Esophagus squamous epithelium (tissue), 5 donors: Measurements from ENCODE around the gene JPH2. TPM values are rescaled to one million over a fixed set of nuclear protein-coding genes. Genes with fewer than 3 reads are reported as not detected.

Source experiments
- DNase-seq: peaks from one replicate; lab custom pipeline; 2025; lab: John Stamatoyannopoulos, UW
- H3K27ac ChIP-seq, 4 donors: fragments of 200-600 bp; sonication (generic); one replicate each; pipeline ENCODE4 v1.5.1; 2016 to 2019; ENCODE audit warnings: mild to moderate bottlenecking in 1 of 4
- H3K27me3 ChIP-seq, 4 donors: fragments of 200-600 bp; sonication (generic); 1 replicate in 3 of 4; 2 replicates in 1 of 4; pipeline versions ENCODE4 v1.5.1 to v1.6.0; 2017 to 2021; ENCODE audit warnings: antibody characterized with exemption in 1 of 4
- H3K36me3 ChIP-seq, 3 donors: fragments of 200-600 bp; sonication (generic); one replicate each; pipeline ENCODE4 v1.5.1; 2016 to 2019
- H3K4me1 ChIP-seq, 3 donors: fragments of 200-600 bp; sonication (generic); one replicate each; pipeline ENCODE4 v1.5.1; 2017 to 2019
- H3K4me3 ChIP-seq, 4 donors: fragments of 200-600 bp; sonication (generic); 1 replicate in 3 of 4; 2 replicates in 1 of 4; pipeline ENCODE4 v1.5.1; 2016 to 2019; ENCODE audit warnings: mild to moderate bottlenecking in 2 of 4, moderate library complexity in 1 of 4
- H3K9me3 ChIP-seq, 3 donors: fragments of 200-600 bp; sonication (generic); one replicate each; pipeline ENCODE4 v1.5.1; 2016 to 2019
- CTCF ChIP-seq, 6 experiments: fragments of 450-650 bp in 4 of 6; fragments of 200-600 bp in 2 of 6; sonication (generic) in 2 of 6; IDR thresholded peaks; one replicate each; pipeline ENCODE4 v1.5.1; 2016 to 2019; ENCODE audit warnings: antibody characterized with exemption in 6 of 6, mild to moderate bottlenecking in 4 of 6, moderate library complexity in 4 of 6
- POLR2A ChIP-seq, 4 donors: fragments of 450-650 bp; IDR thresholded peaks; one replicate each; pipeline ENCODE4 v1.6.1; 2017; ENCODE audit warnings: antibody characterized with exemption in 4 of 4, mild to moderate bottlenecking in 4 of 4, moderate library complexity in 3 of 4
- WGBS, 2 donors: methylation state at CpG; one replicate each; pipeline ENCODE4 v1.1.5; 2018; 5-methylcytosine and 5-hydroxymethylcytosine counted together
- intact Hi-C: fragments of 100-400 bp; cut with DNase I; formaldehyde crosslinking; loops from one replicate; pipeline ENCODE4 v1.15.0; 2022
- total RNA-seq, 4 donors: library from RNA; depleted of rRNA; stranded (reverse); fragments of >200 nt; gene quantifications; one replicate each; pipeline ENCODE4 v1.1.0, GENCODE V29; 2016
- donor health status: DM: yes; HTN: yes; CAD: no.

JPH2 gene
- total RNA-seq, 4 donors from 2014 or later: 2.4 to 32.0 (median 6.8) TPM

DNA sequence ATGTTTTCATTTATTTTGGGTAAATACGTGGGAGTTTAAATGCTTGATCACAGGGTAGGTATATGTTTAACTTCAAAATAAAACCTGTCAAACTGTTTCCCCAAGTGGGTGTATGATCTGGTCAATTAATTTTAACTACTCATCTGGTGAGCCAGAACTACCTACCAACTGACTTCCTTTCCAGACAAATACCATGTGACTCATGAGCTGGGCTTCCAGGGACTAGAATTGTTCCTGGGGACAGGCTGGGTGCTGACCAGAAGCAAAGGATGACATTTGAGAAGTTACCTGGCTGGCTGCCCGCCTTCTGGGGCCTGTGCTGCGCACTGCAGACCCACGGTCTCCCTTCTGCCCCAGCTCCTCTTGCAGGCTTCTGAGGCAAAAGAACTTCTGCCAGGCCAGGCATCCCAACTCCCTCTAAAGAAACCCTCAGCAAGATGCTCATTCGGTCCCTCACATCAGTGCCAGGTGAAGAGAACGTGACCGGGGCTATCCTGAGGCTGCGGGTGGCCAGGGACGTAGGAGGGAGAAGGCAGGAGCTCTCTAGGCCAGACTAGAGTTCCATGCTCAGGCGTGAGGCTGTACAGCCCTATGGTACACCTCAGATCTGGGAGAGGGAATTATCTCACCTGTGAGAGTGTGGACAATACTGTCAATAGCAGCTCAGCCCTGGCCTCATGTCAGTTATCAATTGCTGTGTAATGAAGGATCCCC is 103.6 kb downstream of the JPH2 start:
- no peak for DNase-seq
- no peak for TF ChIP-seq POLR2A (IDR thresholded peaks at IDR 0.05)
- TF ChIP-seq CTCF (IDR thresholded peaks at IDR 0.05): no peak
- H3K27me3 ChIP-seq: no peaks in the 10 kb centered on the region
- no peak overlapping the region for H3K27ac ChIP-seq
- intact Hi-C loops: loop anchor here (5.0 to 10.0 kb wide), 3 partner anchors 336 to 629 kb away; partner anchors contain the start of gene SRSF6
- WGBS, 2 donors: 65 to 76% methylated on average over 5 of the region's 10 CpGs
- H3K4me3 ChIP-seq: no peak overlapping the region
- no peaks in the 10 kb centered on the region for H3K36me3 ChIP-seq
- H3K9me3 ChIP-seq: no peaks in the 10 kb centered on the region
- peaks cover 7 to 29% (median 15%) of the 10 kb centered on the region in 3 donors for H3K4me1 ChIP-seq

- no peak for DNase-seq
- intact Hi-C loops: loop anchor here (5.0 to 10.0 kb wide), 3 partner anchors 335 to 627 kb away; partner anchors contain the start of gene SRSF6
- WGBS, 2 donors: 60 to 70% methylated on average over 4 to 5 of the region's 5 CpGs
Observed at GRCh38 chr20:44081888-44082287, 105.1 kb downstream of the JPH2 start.

GRCh38 chr20:44081476-44081875 is 105.5 kb downstream of the JPH2 start:
- intact Hi-C loops: loop anchor here (5.0 to 10.0 kb wide), 3 partner anchors 334 to 627 kb away; partner anchors contain the start of gene SRSF6
- Histone ChIP-seq H3K36me3 (no peaks in the 10 kb centered on the region), H3K9me3 (no peaks in the 10 kb centered on the region), H3K27me3 (no peaks in the 10 kb centered on the region), H3K4me1 (peaks cover 0 to 12% (median 0%) of the 10 kb centered on the region in 3 donors), H3K4me3 (no peak overlapping the region), H3K27ac (no peak overlapping the region)
- TF ChIP-seq CTCF (IDR thresholded peaks at IDR 0.05) (no peak), POLR2A (IDR thresholded peaks at IDR 0.05) (no peak)
- WGBS, 2 donors: 20 to 47% methylated on average over 1 to 3 of the region's 4 CpGs
- DNase-seq: no peak

More at GRCh38 chr20:44081888-44082287, 105.1 kb downstream of the JPH2 start:
- Histone ChIP-seq H3K9me3 (no peaks in the 10 kb centered on the region), H3K27me3 (no peaks in the 10 kb centered on the region), H3K27ac (no peak overlapping the region), H3K4me3 (no peak overlapping the region), H3K4me1 (peaks cover 3 to 16% (median 3%) of the 10 kb centered on the region in 3 donors), H3K36me3 (no peaks in the 10 kb centered on the region)
- TF ChIP-seq POLR2A (IDR thresholded peaks at IDR 0.05) (no peak), CTCF (IDR thresholded peaks at IDR 0.05) (no peak)

DNA sequence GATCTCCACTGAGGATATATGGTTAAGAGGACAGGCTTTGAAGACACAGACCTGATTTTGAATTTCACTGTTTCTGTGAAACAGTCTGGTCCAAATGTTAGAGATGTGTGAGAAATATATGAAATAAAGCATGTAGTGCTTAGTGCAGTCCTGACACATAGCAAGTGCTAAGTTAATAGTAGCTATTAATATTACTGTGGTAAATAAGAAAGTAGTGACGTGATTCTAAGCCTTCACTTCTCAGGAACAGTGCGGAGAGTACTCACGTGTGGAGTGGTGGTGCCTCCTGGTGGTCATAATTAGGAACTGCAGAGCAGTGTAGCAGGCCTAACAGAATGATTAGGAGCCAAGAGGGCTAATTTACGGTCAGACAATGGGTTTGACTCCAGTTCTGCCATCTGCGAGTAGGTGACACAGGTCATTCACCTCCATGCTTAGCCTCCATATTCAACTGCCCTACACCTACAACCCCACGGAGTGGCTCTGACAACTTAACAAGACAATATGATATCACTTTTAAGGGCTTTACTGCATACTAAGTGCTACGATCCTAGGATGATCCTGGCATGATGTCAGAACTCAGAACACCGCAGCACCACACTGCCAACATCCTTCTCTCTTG is 106.2 kb downstream of the JPH2 start:
- no peaks in the 10 kb centered on the region for H3K9me3 ChIP-seq
- peaks cover 0 to 7% (median 0%) of the 10 kb centered on the region in 3 donors for H3K4me1 ChIP-seq
- 12 to 18% methylated on average over 8 of the region's 8 CpGs for WGBS, 2 donors
- H3K27ac ChIP-seq: peak overlapping the region in 1 of 4 donors; percentile 29
- H3K36me3 ChIP-seq: no peaks in the 10 kb centered on the region
- H3K4me3 ChIP-seq: no peak overlapping the region
- H3K27me3 ChIP-seq: no peaks in the 10 kb centered on the region
- intact Hi-C loops: loop anchor here (5.0 to 10.0 kb wide), 3 partner anchors 333 to 626 kb away; partner anchors contain the start of gene SRSF6
- DNase-seq: no peak
- TF ChIP-seq CTCF (IDR thresholded peaks at IDR 0.05): peak; percentile 87 to 100 (median 99)
- no peak for TF ChIP-seq POLR2A (IDR thresholded peaks at IDR 0.05)

GRCh38 chr20:44080064-44080463 is 106.9 kb downstream of the JPH2 start:
- Histone ChIP-seq H3K36me3 (no peaks in the 10 kb centered on the region), H3K4me3 (no peak overlapping the region), H3K27ac (peak overlapping the region in 1 of 4 donors; percentile 10), H3K27me3 (no peaks in the 10 kb centered on the region), H3K9me3 (no peaks in the 10 kb centered on the region), H3K4me1 (peaks cover 0 to 6% (median 0%) of the 10 kb centered on the region in 3 donors)
- WGBS, 2 donors: 65 to 75% methylated on average over 9 to 10 of the region's 10 CpGs
- no peak for DNase-seq
- no peak for TF ChIP-seq CTCF (IDR thresholded peaks at IDR 0.05)
- TF ChIP-seq POLR2A (IDR thresholded peaks at IDR 0.05): no peak
- intact Hi-C loops: loop anchor here (5.0 to 10.0 kb wide), 3 partner anchors 333 to 625 kb away; partner anchors contain the start of gene SRSF6
